MCF 10A (cell line): ENCODE measurements around the gene CACNA1C. TPM values are rescaled to one million over a fixed set of nuclear protein-coding genes. Genes with fewer than 3 reads are reported as not detected.

ENCODE experiments used
- BruUV-seq: library from RNA; stranded (reverse); fragments of 400-500 nt; replicated peaks from 2 replicates; lab custom pipeline; 2021; lab: Mats Ljungman, UMichigan
- CTCF ChIA-PET: fragments of 300-600 bp; sonication (Branson Sonifier 250); formaldehyde crosslinking; extraction: SDS; loops from one replicate; lab custom pipeline; 2021; ENCODE audit warnings: antibody characterized with exemption, inconsistent platforms; lab: Yijun Ruan, JAX
- POLR2A ChIA-PET: fragments of 300-600, 350-650 bp; sonication (Branson Sonifier 250); formaldehyde crosslinking; extraction: SDS; loops from one replicate; lab custom pipeline; 2020; ENCODE audit warnings: antibody characterized with exemption, inconsistent platforms; lab: Yijun Ruan, JAX
- DNase-seq: peaks from one replicate; pipeline ENCODE4 v3.0.0-alpha.2; 2018; ENCODE audit not compliant: unreplicated experiment
- H3K27ac Mint-ChIP-seq: one replicate; pipeline ENCODE4 v1.8.0; 2022; ENCODE audit warnings: mild to moderate bottlenecking, low read depth, mixed read lengths; ENCODE audit not compliant: unreplicated experiment
- H3K27me3 Mint-ChIP-seq: one replicate; pipeline ENCODE4 v1.8.0; 2022; ENCODE audit warnings: mixed read lengths; ENCODE audit not compliant: insufficient read depth, unreplicated experiment
- H3K36me3 Mint-ChIP-seq: one replicate; pipeline ENCODE4 v1.8.0; 2022; ENCODE audit warnings: mild to moderate bottlenecking, moderate library complexity, mixed read lengths; ENCODE audit not compliant: insufficient read depth, unreplicated experiment
- H3K4me1 Mint-ChIP-seq: one replicate; pipeline ENCODE4 v1.8.0; 2022; ENCODE audit warnings: mixed read lengths; ENCODE audit not compliant: insufficient read depth, unreplicated experiment
- H3K4me3 Mint-ChIP-seq: one replicate; pipeline ENCODE4 v1.8.0; 2022; ENCODE audit warnings: mild to moderate bottlenecking, moderate library complexity, mixed read lengths; ENCODE audit not compliant: unreplicated experiment
- H3K9me3 Mint-ChIP-seq: one replicate; pipeline ENCODE4 v1.8.0; 2022; ENCODE audit warnings: mixed read lengths; ENCODE audit not compliant: unreplicated experiment
- CTCF ChIP-seq: fragments of 200-600 bp; IDR thresholded peaks from one replicate; pipeline ENCODE4 v1.8.0; 2022; ENCODE audit warnings: antibody characterized with exemption, mild to moderate bottlenecking; ENCODE audit not compliant: unreplicated experiment
- intact Hi-C: fragments of 100-400 bp; cut with micrococcal nuclease; formaldehyde crosslinking; loops from 2 replicates; pipeline ENCODE4 v1.14.1; 2022
- total RNA-seq: library from RNA; stranded (reverse); gene quantifications from 2 replicates; pipeline ENCODE4 v1.2.3, GENCODE V29; 2022

CACNA1C gene
- total RNA-seq, 1 experiment from 2014 or later = not detected

- Mint-ChIP-seq H3K36me3 (no peaks in the 10 kb centered on the region), H3K27me3 (peaks cover 10% of the 10 kb centered on the region), H3K27ac (no peak overlapping the region), H3K4me1 (no peaks in the 10 kb centered on the region), H3K9me3 (no peaks in the 10 kb centered on the region), H3K4me3 (no peak overlapping the region)
- intact Hi-C loops = no loop called here
- TF ChIP-seq CTCF = no peak
- ChIA-PET CTCF (no interaction called here), POLR2A (no interaction called here)
- no TSS peak for BruUV-seq
- DNase-seq = no peak
Observed at GRCh38 chr12:2453761-2454090, 400.9 kb downstream of the CACNA1C start.

- Mint-ChIP-seq H3K27ac (no peak overlapping the region), H3K27me3 (peaks cover 10% of the 10 kb centered on the region), H3K4me3 (no peak overlapping the region), H3K9me3 (no peaks in the 10 kb centered on the region), H3K36me3 (no peaks in the 10 kb centered on the region), H3K4me1 (no peaks in the 10 kb centered on the region)
- TF ChIP-seq CTCF = no peak
- intact Hi-C loops = no loop called here
- CTCF ChIA-PET = interaction anchor here (0.6 to 0.9 kb wide), 2 partner anchors 9 to 171 kb away, joined by 3 read pairs; no protein-coding TSS in a partner anchor
- BruUV-seq = no TSS peak
- no peak for DNase-seq
- POLR2A ChIA-PET = no interaction called here
Observed at GRCh38 chr12:2454601-2455177, 401.9 kb downstream of the CACNA1C start.

GRCh38 chr12:2455410-2455809 is 402.6 kb downstream of the CACNA1C start:
- H3K4me3 Mint-ChIP-seq = no peak overlapping the region
- H3K27me3 Mint-ChIP-seq = peaks cover 10% of the 10 kb centered on the region
- TF ChIP-seq CTCF = no peak
- no peaks in the 10 kb centered on the region for H3K36me3 Mint-ChIP-seq
- no peak overlapping the region for H3K27ac Mint-ChIP-seq
- no peaks in the 10 kb centered on the region for H3K4me1 Mint-ChIP-seq
- DNase-seq = no peak
- POLR2A ChIA-PET = interaction anchor here (0.7 kb wide), 1 partner anchor 618 kb away, joined by 3 read pairs; no protein-coding TSS in a partner anchor
- intact Hi-C loops = no loop called here
- no TSS peak for BruUV-seq
- CTCF ChIA-PET = interaction anchor here (0.6 to 0.9 kb wide), 2 partner anchors 8 to 172 kb away, joined by 3 read pairs; no protein-coding TSS in a partner anchor
- no peaks in the 10 kb centered on the region for H3K9me3 Mint-ChIP-seq

- Mint-ChIP-seq H3K27me3 (peaks cover 19% of the 10 kb centered on the region), H3K36me3 (no peaks in the 10 kb centered on the region), H3K4me3 (no peak overlapping the region), H3K4me1 (no peaks in the 10 kb centered on the region), H3K27ac (no peak overlapping the region), H3K9me3 (no peaks in the 10 kb centered on the region)
- POLR2A ChIA-PET = interaction anchor here (0.7 kb wide), 1 partner anchor 619 kb away, joined by 3 read pairs; no protein-coding TSS in a partner anchor
- intact Hi-C loops = no loop called here
- no peak for TF ChIP-seq CTCF
- DNase-seq = no peak
- CTCF ChIA-PET = no interaction called here
- BruUV-seq = no TSS peak
Observed at GRCh38 chr12:2456122-2456812, 403.5 kb downstream of the CACNA1C start.
